Heart left ventricle (tissue), 16 donors: ENCODE data around the gene CD96. TPM values are rescaled to one million over a fixed set of nuclear protein-coding genes. Genes with fewer than 3 reads are reported as not detected.

Experiments
- ATAC-seq, 4 donors: fragments of 200-7000 bp; cut with Tn5 transposase; one replicate each; pipeline ENCODE4 v1.9.1; 2020 to 2022; ENCODE audit warnings: moderate library complexity in 4 of 4, mild to moderate bottlenecking in 3 of 4, moderate number of reproducible peaks in 1 of 4
- DNase-seq, 5 donors: peaks; one replicate each; pipeline ENCODE4 v3.0.0-alpha.2; 2020
- H3K27ac ChIP-seq, 12 donors: fragments of 200-600 bp; sonication (generic) in 4 of 12; one replicate each; pipeline versions ENCODE4 v1.5.0 to v1.8.0; 2016 to 2022; ENCODE audit warnings: mild to moderate bottlenecking in 2 of 12
- H3K27me3 ChIP-seq, 9 donors: fragments of 200-600 bp; sonication (generic) in 2 of 9; one replicate each; pipeline versions ENCODE4 v1.5.1 to v1.8.0; 2016 to 2022; ENCODE audit warnings: mild to moderate bottlenecking in 3 of 9
- H3K36me3 ChIP-seq, 9 donors: fragments of 200-600 bp; sonication (generic) in 2 of 9; one replicate each; pipeline versions ENCODE4 v1.5.0 to v1.8.0; 2018 to 2022; ENCODE audit warnings: mild to moderate bottlenecking in 2 of 9
- H3K4me1 ChIP-seq, 12 donors: fragments of 200-600 bp; sonication (generic) in 4 of 12; one replicate each; pipeline versions ENCODE4 v1.5.0 to v1.8.0; 2016 to 2022; ENCODE audit warnings: mild to moderate bottlenecking in 3 of 12
- H3K4me3 ChIP-seq, 12 donors: fragments of 200-600 bp; sonication (generic) in 4 of 12; one replicate each; pipeline versions ENCODE4 v1.5.0 to v1.8.0; 2017 to 2022; ENCODE audit warnings: mild to moderate bottlenecking in 9 of 12, moderate library complexity in 4 of 12
- H3K9me3 ChIP-seq, 12 donors: fragments of 200-600 bp; sonication (generic) in 4 of 12; one replicate each; pipeline versions ENCODE4 v1.5.0 to v1.8.0; 2016 to 2022; ENCODE audit warnings: mild to moderate bottlenecking in 1 of 12
- POLR2A ChIP-seq, 2 donors: fragments of 450-650 bp; IDR thresholded peaks; one replicate each; pipeline ENCODE4 v1.6.1; 2017; ENCODE audit warnings: antibody characterized with exemption in 2 of 2, mild to moderate bottlenecking in 2 of 2, moderate library complexity in 2 of 2
- WGBS, 4 donors: extraction: QIAGEN DNeasy Blood & Tissue Kit in 2 of 4; methylation state at CpG; one replicate each; pipeline versions ENCODE4 v1.1.5 to v1.1.7; 2013 to 2018; 5-methylcytosine and 5-hydroxymethylcytosine counted together
- intact Hi-C, 10 donors: fragments of 100-400 bp; cut with DNase I; formaldehyde crosslinking; loops; one replicate each; pipeline versions ENCODE4 v1.11.1 to v1.14.2; 2022
- polyA plus RNA-seq, 2 donors: library from polyadenylated mRNA; stranded (reverse); fragments of 200-250 nt; gene quantifications; one replicate each; pipeline ENCODE4 v1.2.3, GENCODE V29; 2013
- total RNA-seq, 9 donors: library from RNA; depleted of rRNA in 2 of 9; stranded (reverse); fragments of >200 nt in 2 of 9; fragmentation: NEBNext Ultra II Directional in 3 of 9; extraction: Animal tissue kit (Norgen Biotek cat#: 25700) in 3 of 9; gene quantifications; one replicate each; pipeline versions ENCODE4 v1.1.0 to v1.2.4, GENCODE V29; 2016 to 2023
- TF ChIP-seq, protein P1 (sequence below), 12 donors: fragments of 200-600 bp; sonication (generic) in 4 of 12; IDR thresholded peaks; one replicate each; pipeline versions ENCODE4 v1.5.0 to v1.8.0; 2018 to 2022; ENCODE audit warnings: antibody characterized with exemption in 12 of 12, mild to moderate bottlenecking in 5 of 12
- donor health status: ischemic (EF 13 %, LVEDD 7.1; RV severe dilation, severe dysfunction).
- donor health status: healthy with polysubstance abuse.
- donor health status: DM: no; HTN: yes; CAD: no.
- donor health status: DM: no; HTN: no; CAD: no.
- donor health status: ischemic (EF 25% LVEDD 6.9; RV normal size, moderate dysfunction).
- donor health status: ischemic (EF 25% LVEDD 5.7; RV mildly dilated, moderate dysfunction).
- donor health status: healthy.
- donor health status: DM: yes; HTN: yes; CAD: no.
- donor health status: ischemic (EF 35%, LVEDD 5.7; RV mildly dilated, moderate dysfunction).
- donor health status: nonischemic (EF 11% LVEDD 7.7; RV severe dilation, severe dysfunction).
- donor health status: DM: yes; HTN: yes; CAD: no.
- donor health status: PGD.
- donor health status: ischemic (EF 29% LVEDD 5.4; RV normal size, mild dysfunction).
- donor health status: nonischemic (EF 23%, LVEDD 6.1; RV moderate dilation, normal function).

Gene CD96
- total and polyA plus RNA-seq, 11 donors: 0.08 to 4.4 (median 0.28) TPM; not detected in 4

- ATAC-seq: no peak
- H3K4me3 ChIP-seq: no peak overlapping the region
- 77 to 92% (median 85%) methylated on average over 9 of the region's 9 CpGs for WGBS, 4 donors
- TF ChIP-seq, protein P1, sequence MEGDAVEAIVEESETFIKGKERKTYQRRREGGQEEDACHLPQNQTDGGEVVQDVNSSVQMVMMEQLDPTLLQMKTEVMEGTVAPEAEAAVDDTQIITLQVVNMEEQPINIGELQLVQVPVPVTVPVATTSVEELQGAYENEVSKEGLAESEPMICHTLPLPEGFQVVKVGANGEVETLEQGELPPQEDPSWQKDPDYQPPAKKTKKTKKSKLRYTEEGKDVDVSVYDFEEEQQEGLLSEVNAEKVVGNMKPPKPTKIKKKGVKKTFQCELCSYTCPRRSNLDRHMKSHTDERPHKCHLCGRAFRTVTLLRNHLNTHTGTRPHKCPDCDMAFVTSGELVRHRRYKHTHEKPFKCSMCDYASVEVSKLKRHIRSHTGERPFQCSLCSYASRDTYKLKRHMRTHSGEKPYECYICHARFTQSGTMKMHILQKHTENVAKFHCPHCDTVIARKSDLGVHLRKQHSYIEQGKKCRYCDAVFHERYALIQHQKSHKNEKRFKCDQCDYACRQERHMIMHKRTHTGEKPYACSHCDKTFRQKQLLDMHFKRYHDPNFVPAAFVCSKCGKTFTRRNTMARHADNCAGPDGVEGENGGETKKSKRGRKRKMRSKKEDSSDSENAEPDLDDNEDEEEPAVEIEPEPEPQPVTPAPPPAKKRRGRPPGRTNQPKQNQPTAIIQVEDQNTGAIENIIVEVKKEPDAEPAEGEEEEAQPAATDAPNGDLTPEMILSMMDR (IDR thresholded peaks at IDR 0.05): no peak
- no peak for TF ChIP-seq POLR2A (IDR thresholded peaks at IDR 0.05)
- H3K4me1 ChIP-seq: no peaks in the 10 kb centered on the region
- intact Hi-C loops: no loop called here
- no peaks in the 10 kb centered on the region for H3K9me3 ChIP-seq
- H3K36me3 ChIP-seq: no peaks in the 10 kb centered on the region
- H3K27me3 ChIP-seq: no peaks in the 10 kb centered on the region
- no peak for DNase-seq
- H3K27ac ChIP-seq: no peak overlapping the region
These were observed 51.7 kb downstream of the CD96 start for GRCh38 chr3:111593666-111594065.

GRCh38 chr3:111594205-111594604 lies 52.2 kb downstream of the CD96 start:
- no peaks in the 10 kb centered on the region for H3K4me1 ChIP-seq
- TF ChIP-seq, protein P1 (IDR thresholded peaks at IDR 0.05): no peak
- DNase-seq: no peak
- WGBS, 4 donors: 73 to 79% (median 77%) methylated on average over 2 of the region's 2 CpGs
- no peak overlapping the region for H3K4me3 ChIP-seq
- intact Hi-C loops: no loop called here
- no peak for ATAC-seq
- no peaks in the 10 kb centered on the region for H3K36me3 ChIP-seq
- no peaks in the 10 kb centered on the region for H3K27me3 ChIP-seq
- no peak overlapping the region for H3K27ac ChIP-seq
- no peaks in the 10 kb centered on the region for H3K9me3 ChIP-seq

- TF ChIP-seq, protein P1 (IDR thresholded peaks at IDR 0.05): no peak
- TF ChIP-seq POLR2A (IDR thresholded peaks at IDR 0.05): no peak
- H3K27me3 ChIP-seq: peaks cover 0 to under 1% (median 0%) of the 10 kb centered on the region in 9 donors
- no peaks in the 10 kb centered on the region for H3K4me1 ChIP-seq
- H3K36me3 ChIP-seq: no peaks in the 10 kb centered on the region
- ATAC-seq (no peak), DNase-seq (no peak)
- intact Hi-C loops: no loop called here
- H3K27ac ChIP-seq: no peak overlapping the region
- no peaks in the 10 kb centered on the region for H3K9me3 ChIP-seq
- 0 to 40% (median 0%) methylated on average over 1 of the region's 1 CpG for WGBS, 4 donors
- H3K4me3 ChIP-seq: no peak overlapping the region
These were observed 52.8 kb downstream of the CD96 start for GRCh38 chr3:111594781-111595180.

- 65 to 75% (median 73%) methylated on average over 2 of the region's 2 CpGs for WGBS, 4 donors
- peaks cover 0 to 5% (median 0%) of the 10 kb centered on the region in 9 donors for H3K27me3 ChIP-seq
- ATAC-seq: no peak
- intact Hi-C loops: no loop called here
- no peak for DNase-seq
- no peaks in the 10 kb centered on the region for H3K36me3 ChIP-seq
- no peaks in the 10 kb centered on the region for H3K4me1 ChIP-seq
- H3K9me3 ChIP-seq: no peaks in the 10 kb centered on the region
- no peak within 1 kb of the TSS for H3K27ac ChIP-seq
- H3K4me3 ChIP-seq: no peak within 1 kb of the TSS
- no peak for TF ChIP-seq POLR2A (IDR thresholded peaks at IDR 0.05)
- TF ChIP-seq, protein P1 (IDR thresholded peaks at IDR 0.05): no peak
These were observed 53.2 kb downstream of the CD96 start, which contains the start of gene ZBED2 for GRCh38 chr3:111595232-111595631. Gene ZBED2 (minus strand): TSS chr3:111595346. CDS start chr3:111594201, 1,145 bp downstream.
